ENCODE measurements around the gene S100A1. TPM values are rescaled to one million over a fixed set of nuclear protein-coding genes. Genes with fewer than 3 reads are reported as not detected.

S100A1 gene
- total and polyA plus RNA-seq, 10 of the 15 experiments (the other 5 are each of a cell fraction or from before 2014, with no cell fraction given): 0.13 to 0.29 TPM; not detected in 8

- Histone ChIP-seq H3K9ac (ENCODE audit: control insufficient read depth, insufficient read depth, low read length) (no peak overlapping the region), H3K27ac (ENCODE audit: control insufficient read depth, insufficient read depth) (no peak overlapping the region), H3K79me2 (ENCODE audit: control insufficient read depth, insufficient read depth, low read length) (no peaks in the 10 kb centered on the region), H2AFZ (ENCODE audit: control insufficient read depth, low read depth, low read length) (no peak overlapping the region), H3K9me3 (replicated peaks; ENCODE audit: control insufficient read depth, insufficient read depth, low read length) (no peaks in the 10 kb centered on the region), H4K20me1 (ENCODE audit: control insufficient read depth, insufficient read depth) (no peaks in the 10 kb centered on the region), H3K4me2 (ENCODE audit: control insufficient read depth, insufficient read depth) (no peak overlapping the region), H3K36me3 (ENCODE audit: control insufficient read depth in 2 of 2, insufficient read depth in 2 of 2, low read length in 1 of 2) (no peaks in the 10 kb centered on the region), H3K27me3 (replicated peaks in 1 of 2; ENCODE audit: control insufficient read depth in 2 of 2, insufficient read depth in 2 of 2, low read length in 1 of 2) (no peaks in the 10 kb centered on the region), H3K4me3 (no peak overlapping the region), H3K4me1 (ENCODE audit: control insufficient read depth, insufficient read depth, low read length) (peaks cover 14% of the 10 kb centered on the region)
- SMC1A ChIA-PET (ENCODE audit: uncharacterized antibody, unreplicated experiment): interaction anchor here (1.3 to 4.9 kb wide), 6 partner anchors 11 to 59 kb away, joined by 3 to 31 read pairs (median 6); partner anchors contain the start of genes ILF2 and S100A14
- no TSS peak for BruUV-seq (replicated peaks)
- no peak for ATAC-seq
- DNase-seq (ENCODE audit: low read depth, low spot score): no peak
- CTCF ChIA-PET: interaction anchor here (0.6 to 5.2 kb wide), 7 partner anchors 9 to 317 kb away, joined by 3 to 66 read pairs (median 11); partner anchors contain the start of genes S100A14 and S100A16
- POLR2A ChIA-PET: interaction anchor here (0.6 to 0.8 kb wide), 2 partner anchors 15 to 299 kb away, joined by 3 to 5 read pairs; no protein-coding TSS in a partner anchor
- TF ChIP-seq RAD21 (IDR thresholded peaks at IDR 0.05; ENCODE audit: insufficient read depth, low read depth, low read length) (no peak), SP1 (IDR thresholded peaks at IDR 0.05; ENCODE audit: low read depth, low read length) (no peak)
- TF ChIP-seq, protein P1, sequence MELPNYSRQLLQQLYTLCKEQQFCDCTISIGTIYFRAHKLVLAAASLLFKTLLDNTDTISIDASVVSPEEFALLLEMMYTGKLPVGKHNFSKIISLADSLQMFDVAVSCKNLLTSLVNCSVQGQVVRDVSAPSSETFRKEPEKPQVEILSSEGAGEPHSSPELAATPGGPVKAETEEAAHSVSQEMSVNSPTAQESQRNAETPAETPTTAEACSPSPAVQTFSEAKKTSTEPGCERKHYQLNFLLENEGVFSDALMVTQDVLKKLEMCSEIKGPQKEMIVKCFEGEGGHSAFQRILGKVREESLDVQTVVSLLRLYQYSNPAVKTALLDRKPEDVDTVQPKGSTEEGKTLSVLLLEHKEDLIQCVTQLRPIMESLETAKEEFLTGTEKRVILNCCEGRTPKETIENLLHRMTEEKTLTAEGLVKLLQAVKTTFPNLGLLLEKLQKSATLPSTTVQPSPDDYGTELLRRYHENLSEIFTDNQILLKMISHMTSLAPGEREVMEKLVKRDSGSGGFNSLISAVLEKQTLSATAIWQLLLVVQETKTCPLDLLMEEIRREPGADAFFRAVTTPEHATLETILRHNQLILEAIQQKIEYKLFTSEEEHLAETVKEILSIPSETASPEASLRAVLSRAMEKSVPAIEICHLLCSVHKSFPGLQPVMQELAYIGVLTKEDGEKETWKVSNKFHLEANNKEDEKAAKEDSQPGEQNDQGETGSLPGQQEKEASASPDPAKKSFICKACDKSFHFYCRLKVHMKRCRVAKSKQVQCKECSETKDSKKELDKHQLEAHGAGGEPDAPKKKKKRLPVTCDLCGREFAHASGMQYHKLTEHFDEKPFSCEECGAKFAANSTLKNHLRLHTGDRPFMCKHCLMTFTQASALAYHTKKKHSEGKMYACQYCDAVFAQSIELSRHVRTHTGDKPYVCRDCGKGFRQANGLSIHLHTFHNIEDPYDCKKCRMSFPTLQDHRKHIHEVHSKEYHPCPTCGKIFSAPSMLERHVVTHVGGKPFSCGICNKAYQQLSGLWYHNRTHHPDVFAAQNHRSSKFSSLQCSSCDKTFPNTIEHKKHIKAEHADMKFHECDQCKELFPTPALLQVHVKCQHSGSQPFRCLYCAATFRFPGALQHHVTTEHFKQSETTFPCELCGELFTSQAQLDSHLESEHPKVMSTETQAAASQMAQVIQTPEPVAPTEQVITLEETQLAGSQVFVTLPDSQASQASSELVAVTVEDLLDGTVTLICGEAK (IDR thresholded peaks at IDR 0.05; ENCODE audit: borderline replicate concordance): no peak
- intact Hi-C loops (cut with micrococcal nuclease; ENCODE audit: unreplicated experiment): no loop called here
- RAD21 ChIA-PET (ENCODE audit: unreplicated experiment): interaction anchor here (2.0 to 3.7 kb wide), 2 partner anchors 9 to 56 kb away, joined by 6 to 25 read pairs; no protein-coding TSS in a partner anchor
- in situ Hi-C loops (cut with MboI): no loop called here
- WGBS (ENCODE audit: insufficient coverage, insufficient replicate concordance, low lambda C conversion rate, missing lambda C conversion rate): 16% methylated on average over 6 of the region's 6 CpGs
- no peak for FAIRE-seq
Observed at GRCh38 chr1:153628638-153629342, 556 bp downstream of the S100A1 start.
